MM.1S (cell line): Measurements from ENCODE around the gene PRPF6.

Source experiments
- DNase-seq: peaks from one replicate; pipeline ENCODE4 v3.0.0-alpha.2; 2015
- H2AFZ ChIP-seq: fragments of 300-600 bp; sonication (generic); 2 replicates; pipeline ENCODE4 v1.6.0; 2016; ENCODE audit warnings: antibody characterized with exemption, low read length
- H3F3A ChIP-seq: fragments of 300-600 bp; sonication (generic); 2 replicates; pipeline ENCODE4 v1.6.1; 2016; ENCODE audit warnings: mild to moderate bottlenecking, antibody characterized with exemption, low read length, moderate library complexity, mixed read lengths; ENCODE audit not compliant: insufficient read depth
- H3K27ac ChIP-seq: fragments of 300-600 bp; sonication (generic); 2 replicates; pipeline ENCODE4 v1.5.1; 2016; ENCODE audit warnings: mild to moderate bottlenecking, low read length
- H3K27me3 ChIP-seq: fragments of 300-600 bp; sonication (generic); replicated peaks from 2 replicates; pipeline ENCODE4 v1.6.0; 2016; ENCODE audit warnings: low read length; ENCODE audit not compliant: insufficient read depth
- H3K36me3 ChIP-seq: fragments of 300-600 bp; sonication (generic); replicated peaks from 2 replicates; pipeline ENCODE4 v1.6.1; 2016; ENCODE audit warnings: mild to moderate bottlenecking, low read length, mixed read lengths; ENCODE audit not compliant: insufficient read depth
- H3K4me1 ChIP-seq: fragments of 300-600 bp; sonication (generic); 2 replicates; pipeline ENCODE4 v1.6.1; 2016; ENCODE audit warnings: low read length, mixed read lengths
- H3K4me2 ChIP-seq: fragments of 300-600 bp; sonication (generic); 2 replicates; pipeline ENCODE4 v1.6.0; 2016; ENCODE audit warnings: low read depth, low read length
- H3K4me3 ChIP-seq: fragments of 300-600 bp; sonication (generic); 2 replicates; pipeline ENCODE4 v1.5.1; 2016; ENCODE audit warnings: low read length, mixed read lengths
- H3K79me2 ChIP-seq: fragments of 300-600 bp; sonication (generic); 2 replicates; pipeline ENCODE4 v1.6.1; 2016; ENCODE audit warnings: mixed run types, low read length, mixed read lengths
- H3K9ac ChIP-seq: fragments of 300-600 bp; sonication (generic); 2 replicates; pipeline ENCODE4 v1.6.1; 2016; ENCODE audit warnings: low read length, mixed read lengths
- H3K9me2 ChIP-seq: fragments of 300-600 bp; sonication (generic); replicated peaks from 2 replicates; pipeline ENCODE4 v1.6.1; 2016; ENCODE audit warnings: mild to moderate bottlenecking, low read length, mixed read lengths; ENCODE audit not compliant: insufficient read depth
- H3K9me3 ChIP-seq: fragments of 300-600 bp; sonication (generic); replicated peaks from 2 replicates; pipeline ENCODE4 v1.6.1; 2016; ENCODE audit warnings: mild to moderate bottlenecking, low read length, mixed read lengths; ENCODE audit not compliant: insufficient read depth
- H4K20me1 ChIP-seq: fragments of 300-600 bp; sonication (generic); 2 replicates; pipeline ENCODE4 v1.6.1; 2016; ENCODE audit warnings: mild to moderate bottlenecking, low read length, moderate library complexity, mixed read lengths; ENCODE audit not compliant: insufficient read depth
- EZH2 ChIP-seq: fragments of 300-600 bp; sonication (generic); optimal IDR thresholded peaks from 2 replicates; pipeline ENCODE3; 2017; ENCODE audit warnings: low read depth, mild to moderate bottlenecking, antibody characterized with exemption, low read length, mixed read lengths
- EZH2phosphoT487 ChIP-seq: fragments of 300-600 bp; sonication (generic); IDR thresholded peaks from 2 replicates; pipeline ENCODE4 v1.6.1; 2018; ENCODE audit warnings: antibody characterized with exemption, low read length
- TF ChIP-seq, protein P1 (sequence below): fragments of 300-600 bp; sonication (generic); IDR thresholded peaks from 2 replicates; pipeline ENCODE4 v1.5.1; 2016; ENCODE audit warnings: antibody characterized with exemption, low read length, mixed read lengths

PRPF6 gene

DNA sequence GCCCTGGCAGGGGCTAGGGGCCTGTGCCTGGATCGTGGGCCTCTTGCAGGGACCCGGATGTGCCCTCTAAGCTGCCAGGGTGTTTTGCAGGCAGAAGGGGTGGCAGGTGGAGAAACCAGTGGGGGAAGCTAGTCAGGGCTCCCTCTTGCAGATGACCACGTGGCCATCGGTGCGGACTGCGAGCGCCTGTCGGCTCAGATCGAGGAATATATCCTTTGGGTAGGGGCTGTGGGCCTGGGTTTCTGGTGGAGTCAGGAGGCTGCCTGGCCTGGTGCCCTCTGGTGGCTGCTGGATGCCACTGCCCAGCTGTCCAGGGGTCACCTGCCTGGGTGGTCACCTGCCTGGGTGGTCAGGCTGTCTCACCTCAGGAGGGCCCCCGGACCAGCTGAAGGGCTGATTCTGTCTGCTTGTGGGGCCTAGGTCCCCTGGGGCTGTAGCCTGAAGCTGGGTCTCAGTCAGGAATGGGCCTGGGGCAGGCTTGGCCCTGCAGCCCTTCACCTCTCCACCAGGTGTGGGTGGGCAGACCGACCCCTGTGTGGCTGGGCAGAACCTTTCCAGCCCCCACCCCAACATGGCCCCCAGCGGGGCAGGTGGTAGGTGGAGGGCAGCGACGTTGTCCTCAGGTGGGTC, 88.8 kb downstream of the PRPF6 start:
- no peaks in the 10 kb centered on the region for H3K9me3 ChIP-seq
- H3K79me2 ChIP-seq: no peaks in the 10 kb centered on the region
- no peak for TF ChIP-seq EZH2
- TF ChIP-seq, protein P1, sequence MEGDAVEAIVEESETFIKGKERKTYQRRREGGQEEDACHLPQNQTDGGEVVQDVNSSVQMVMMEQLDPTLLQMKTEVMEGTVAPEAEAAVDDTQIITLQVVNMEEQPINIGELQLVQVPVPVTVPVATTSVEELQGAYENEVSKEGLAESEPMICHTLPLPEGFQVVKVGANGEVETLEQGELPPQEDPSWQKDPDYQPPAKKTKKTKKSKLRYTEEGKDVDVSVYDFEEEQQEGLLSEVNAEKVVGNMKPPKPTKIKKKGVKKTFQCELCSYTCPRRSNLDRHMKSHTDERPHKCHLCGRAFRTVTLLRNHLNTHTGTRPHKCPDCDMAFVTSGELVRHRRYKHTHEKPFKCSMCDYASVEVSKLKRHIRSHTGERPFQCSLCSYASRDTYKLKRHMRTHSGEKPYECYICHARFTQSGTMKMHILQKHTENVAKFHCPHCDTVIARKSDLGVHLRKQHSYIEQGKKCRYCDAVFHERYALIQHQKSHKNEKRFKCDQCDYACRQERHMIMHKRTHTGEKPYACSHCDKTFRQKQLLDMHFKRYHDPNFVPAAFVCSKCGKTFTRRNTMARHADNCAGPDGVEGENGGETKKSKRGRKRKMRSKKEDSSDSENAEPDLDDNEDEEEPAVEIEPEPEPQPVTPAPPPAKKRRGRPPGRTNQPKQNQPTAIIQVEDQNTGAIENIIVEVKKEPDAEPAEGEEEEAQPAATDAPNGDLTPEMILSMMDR: peak; percentile 77
- no peak for TF ChIP-seq EZH2phosphoT487
- no peak overlapping the region for H3K27ac ChIP-seq
- DNase-seq: peak; percentile 31
- H3K4me1 ChIP-seq: peaks cover 22% of the 10 kb centered on the region
- no peak overlapping the region for H3K4me2 ChIP-seq
- H3K36me3 ChIP-seq: no peaks in the 10 kb centered on the region
- no peak overlapping the region for H3K4me3 ChIP-seq
- H2AFZ ChIP-seq: no peak overlapping the region
- no peaks in the 10 kb centered on the region for H3K9me2 ChIP-seq
- H3K9ac ChIP-seq: no peak overlapping the region
- H3K27me3 ChIP-seq: no peaks in the 10 kb centered on the region
- no peaks in the 10 kb centered on the region for H4K20me1 ChIP-seq
- peaks cover 11% of the 10 kb centered on the region for H3F3A ChIP-seq

DNA sequence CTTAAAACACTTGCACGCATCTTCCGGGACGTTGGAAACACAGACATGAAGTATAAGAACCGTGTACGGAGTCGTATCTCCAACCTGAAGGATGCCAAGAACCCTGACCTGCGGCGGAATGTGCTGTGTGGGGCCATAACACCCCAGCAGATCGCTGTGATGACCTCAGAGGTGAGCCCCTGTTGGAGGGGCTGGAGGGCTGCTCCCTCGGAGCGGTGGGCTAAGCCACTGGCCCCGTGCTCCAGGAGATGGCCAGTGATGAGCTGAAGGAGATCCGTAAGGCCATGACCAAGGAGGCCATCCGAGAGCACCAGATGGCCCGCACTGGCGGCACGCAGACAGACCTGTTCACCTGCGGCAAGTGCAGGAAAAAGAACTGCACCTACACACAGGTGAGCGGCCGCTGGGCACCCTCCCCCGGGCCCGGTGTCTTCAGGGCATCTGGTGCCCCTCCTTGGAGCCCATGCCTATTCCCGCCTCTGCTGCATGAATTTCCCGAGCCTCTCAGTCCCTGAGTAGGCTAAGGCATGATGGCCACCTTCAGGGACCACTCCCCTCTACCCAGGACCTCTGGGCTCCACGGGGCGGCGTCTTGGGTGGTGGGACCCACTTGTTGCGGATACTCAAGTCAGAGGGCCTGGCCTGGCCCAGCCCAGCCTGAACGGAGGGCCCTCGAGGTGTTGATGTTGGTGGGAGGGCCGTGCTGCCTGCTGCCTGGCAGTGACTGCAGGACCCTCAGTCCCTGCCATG, 89.5 kb downstream of the PRPF6 start:
- Histone ChIP-seq H3K9me2 (no peaks in the 10 kb centered on the region), H3K4me2 (no peak overlapping the region), H3K27ac (no peak overlapping the region), H3K9ac (no peak overlapping the region), H3K4me3 (no peak overlapping the region), H3F3A (peaks cover 11% of the 10 kb centered on the region), H3K4me1 (peaks cover 16% of the 10 kb centered on the region), H3K27me3 (no peaks in the 10 kb centered on the region), H4K20me1 (no peaks in the 10 kb centered on the region), H3K36me3 (no peaks in the 10 kb centered on the region), H3K79me2 (no peaks in the 10 kb centered on the region), H3K9me3 (no peaks in the 10 kb centered on the region), H2AFZ (no peak overlapping the region)
- DNase-seq: no peak
- TF ChIP-seq, protein P1: no peak
- TF ChIP-seq EZH2 (no peak), EZH2phosphoT487 (no peak)

DNA sequence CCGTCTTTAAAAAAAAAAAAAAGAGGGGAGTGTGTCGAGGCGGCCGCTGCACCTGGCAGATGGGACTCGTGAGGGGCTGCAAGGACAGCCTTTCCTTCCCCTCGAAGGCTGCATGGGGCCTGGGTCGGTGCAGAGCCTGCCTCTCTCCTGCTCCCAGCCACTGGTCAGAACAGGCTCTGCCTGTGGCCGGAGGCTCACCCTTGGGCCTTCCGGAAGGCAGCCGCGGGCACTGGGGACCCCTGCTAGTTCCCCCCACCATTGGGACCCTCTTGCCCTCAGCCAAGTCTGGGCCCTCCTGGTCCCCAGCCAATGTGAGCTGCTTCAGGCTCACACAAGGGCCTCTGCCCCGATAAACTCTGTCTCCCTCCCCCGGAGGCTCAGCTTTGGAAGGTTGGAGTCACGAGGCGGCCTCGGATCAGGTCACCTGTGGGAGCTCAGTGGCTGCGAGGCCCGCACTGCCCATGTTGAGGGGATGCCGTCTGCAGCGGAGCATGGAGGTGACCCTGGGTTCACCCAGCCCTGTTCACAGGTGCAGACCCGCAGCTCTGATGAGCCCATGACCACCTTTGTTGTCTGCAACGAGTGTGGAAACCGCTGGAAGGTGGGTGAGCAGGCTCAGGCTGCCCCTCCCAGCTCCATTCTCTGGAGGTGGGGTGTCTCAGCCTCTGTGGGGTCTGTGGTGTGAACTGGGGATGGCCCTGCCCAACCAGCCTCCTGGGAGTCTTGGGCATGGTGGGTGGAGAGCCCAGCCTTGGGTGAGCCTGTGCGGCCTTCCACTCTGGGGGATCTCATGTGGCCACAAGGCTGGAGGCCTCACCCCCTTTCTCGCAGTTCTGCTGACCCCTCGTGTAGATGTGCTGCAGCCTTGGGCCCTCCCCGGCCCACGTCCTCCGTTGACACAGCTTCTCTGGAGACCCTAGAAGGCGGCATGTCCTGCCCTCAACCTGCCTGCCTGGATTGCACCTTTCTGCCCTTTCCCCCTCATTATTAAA, 90.7 kb downstream of the PRPF6 start:
- no peak overlapping the region for H3K4me2 ChIP-seq

More for the DNA sequence above, 90.7 kb downstream of the PRPF6 start:
- no peaks in the 10 kb centered on the region for H3K9me2 ChIP-seq
- no peak overlapping the region for H2AFZ ChIP-seq
- H3K9ac ChIP-seq: no peak overlapping the region
- H3K4me3 ChIP-seq: no peak overlapping the region
- no peak for DNase-seq
- H3K27me3 ChIP-seq: no peaks in the 10 kb centered on the region
- no peaks in the 10 kb centered on the region for H4K20me1 ChIP-seq
- no peaks in the 10 kb centered on the region for H3K79me2 ChIP-seq
- H3K9me3 ChIP-seq: no peaks in the 10 kb centered on the region
- no peak for TF ChIP-seq EZH2
- no peak for TF ChIP-seq EZH2phosphoT487
- TF ChIP-seq, protein P1: no peak
- no peaks in the 10 kb centered on the region; the same call in 1 of the 2 replicates for H3F3A ChIP-seq
- peaks cover 6% of the 10 kb centered on the region for H3K4me1 ChIP-seq
- no peaks in the 10 kb centered on the region for H3K36me3 ChIP-seq
- H3K27ac ChIP-seq: no peak overlapping the region
